HG03175 (cell line): ENCODE measurements around the gene KBTBD3.
"Not testable (repeated sequence)": the region's sequence is repeated elsewhere in the genome, so short reads cannot be mapped to it uniquely, and the experiment has no call there.

Experiments
- ATAC-seq: cut with Tn5 transposase; IDR thresholded peaks from one replicate; pipeline ENCODE4 v1.9.1; 2021; ENCODE audit warnings: mild to moderate bottlenecking, moderate library complexity; ENCODE audit not compliant: unreplicated experiment

The KBTBD3 gene

DNA sequence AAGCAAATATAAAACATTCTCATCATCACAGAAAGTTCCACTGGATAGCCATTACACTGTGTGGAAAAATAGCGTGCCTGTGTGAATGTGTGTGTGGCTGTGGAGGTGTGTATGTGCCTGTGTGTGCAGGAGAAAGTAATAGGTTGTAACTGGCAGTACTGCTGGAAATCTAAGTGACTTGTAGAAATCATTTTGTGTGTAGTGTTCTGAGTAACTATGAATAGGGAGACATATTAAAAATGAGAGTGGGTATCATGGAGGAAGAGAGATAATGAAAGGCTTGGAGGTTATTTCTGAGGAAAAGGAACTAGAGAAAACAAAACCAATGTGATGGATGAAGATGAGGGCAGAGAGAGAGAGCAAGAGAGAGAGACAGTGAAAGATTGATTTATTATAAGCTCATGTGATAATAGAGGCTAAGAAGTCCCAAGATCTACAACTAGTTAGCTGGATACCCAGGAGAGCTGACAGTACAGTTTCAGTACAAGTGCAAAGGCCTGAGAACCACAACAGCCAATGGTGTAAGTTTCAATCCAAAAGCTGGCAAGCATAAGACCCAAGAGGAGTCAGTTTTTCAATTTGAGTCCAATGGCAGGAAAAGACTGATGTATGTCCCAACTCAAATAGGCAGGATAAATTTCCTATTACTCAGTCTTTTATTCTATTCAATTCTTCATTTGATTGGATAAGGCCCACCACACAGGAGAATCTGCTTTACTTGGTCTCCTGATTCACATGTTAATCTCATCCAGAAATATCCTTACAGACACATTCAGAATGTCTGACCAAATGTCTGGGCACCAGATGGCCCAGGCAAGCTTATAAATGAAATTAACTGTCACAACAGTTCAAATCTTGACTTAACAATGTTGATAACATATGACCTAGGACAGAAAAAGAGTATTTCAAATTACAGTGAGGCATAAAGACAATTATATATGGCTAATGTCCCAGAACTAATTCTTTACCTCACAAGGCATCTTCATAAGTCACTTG, 14.9 kb downstream of the KBTBD3 start:
- ATAC-seq: peak; percentile 54

DNA sequence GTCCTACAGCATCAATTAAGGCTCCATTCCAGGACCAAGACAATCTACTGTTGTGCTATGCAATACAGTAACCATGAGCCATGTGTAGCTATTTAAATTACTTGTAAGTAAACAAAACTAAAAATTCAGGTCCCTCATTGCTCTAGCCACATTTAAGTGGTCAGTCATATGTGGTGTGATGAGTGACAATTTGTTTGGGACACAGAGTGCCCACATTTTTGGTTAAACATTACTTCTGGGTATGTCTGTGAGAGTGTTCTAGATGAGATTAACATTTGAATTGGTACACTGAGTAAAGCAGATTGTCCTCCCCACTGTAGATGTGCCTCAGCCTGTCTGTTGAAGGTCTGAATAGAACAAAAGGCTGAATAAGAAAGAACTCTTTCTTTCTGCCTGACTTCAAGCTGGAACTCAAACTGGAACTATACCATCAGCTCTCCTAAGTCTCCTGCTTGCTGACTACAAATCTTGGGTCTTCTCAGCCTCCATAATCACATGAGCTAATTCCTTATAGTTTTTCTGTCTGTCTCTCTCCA, 15.8 kb downstream of the KBTBD3 start:
- ATAC-seq: no peak

DNA sequence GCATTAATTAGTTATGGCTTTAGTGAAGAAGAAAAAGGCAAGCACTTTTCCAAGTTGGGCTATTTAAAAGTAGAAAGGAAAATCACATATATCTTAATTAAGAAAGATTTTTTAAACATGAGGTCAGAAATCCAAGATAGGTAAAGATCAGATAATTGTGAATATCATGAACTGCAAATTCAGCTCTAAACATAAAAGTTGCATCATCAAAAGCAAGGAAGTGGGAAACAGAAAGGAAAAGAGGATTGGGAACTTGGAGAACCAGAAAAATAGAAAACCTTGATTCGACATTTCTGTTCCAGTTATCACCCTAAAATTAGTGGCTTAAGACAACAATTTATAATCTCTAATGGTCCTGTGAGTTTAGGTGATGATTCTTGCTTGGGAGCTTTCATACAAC, 17.5 kb downstream of the KBTBD3 start:
- no peak for ATAC-seq

DNA sequence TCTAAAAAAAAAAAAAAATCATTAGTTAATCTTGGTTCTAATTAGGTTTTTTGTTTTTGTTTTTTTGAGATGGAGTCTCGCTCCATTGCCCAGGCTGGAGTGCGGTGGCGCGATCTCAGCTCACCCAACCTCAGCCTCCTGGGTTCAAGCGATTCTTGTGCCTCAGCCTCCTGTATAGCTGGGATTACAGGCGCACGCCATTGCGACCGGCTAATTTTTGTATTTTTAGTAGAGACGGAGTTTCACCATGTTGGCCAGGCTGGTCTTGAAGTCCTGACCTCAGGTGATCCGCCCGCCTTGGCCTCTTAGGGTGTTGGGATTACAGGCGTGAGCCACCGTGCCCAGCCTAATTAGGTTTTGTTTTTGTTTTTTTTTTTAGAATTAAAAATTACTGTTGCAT, 18.8 kb downstream of the KBTBD3 start:
- ATAC-seq: not testable (repeated sequence)

DNA sequence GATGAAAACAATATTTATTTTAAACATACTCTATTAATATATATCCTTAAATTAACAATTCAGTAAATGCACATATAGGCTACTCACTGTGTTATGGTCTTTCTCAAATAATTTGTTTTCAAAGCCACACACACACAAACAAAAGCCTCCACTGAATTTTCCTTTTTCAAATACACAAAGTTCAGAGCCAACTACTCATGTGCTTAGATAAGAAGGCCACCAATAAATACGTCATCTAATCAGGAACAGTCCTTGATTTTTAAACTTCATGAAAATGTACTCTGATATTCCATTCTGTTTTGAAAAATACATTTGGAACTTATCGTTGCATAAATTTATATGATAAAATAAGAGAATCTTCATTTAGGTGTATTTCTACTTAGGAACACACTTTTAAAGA, 26.0 kb downstream of the KBTBD3 start:
- no peak for ATAC-seq

DNA sequence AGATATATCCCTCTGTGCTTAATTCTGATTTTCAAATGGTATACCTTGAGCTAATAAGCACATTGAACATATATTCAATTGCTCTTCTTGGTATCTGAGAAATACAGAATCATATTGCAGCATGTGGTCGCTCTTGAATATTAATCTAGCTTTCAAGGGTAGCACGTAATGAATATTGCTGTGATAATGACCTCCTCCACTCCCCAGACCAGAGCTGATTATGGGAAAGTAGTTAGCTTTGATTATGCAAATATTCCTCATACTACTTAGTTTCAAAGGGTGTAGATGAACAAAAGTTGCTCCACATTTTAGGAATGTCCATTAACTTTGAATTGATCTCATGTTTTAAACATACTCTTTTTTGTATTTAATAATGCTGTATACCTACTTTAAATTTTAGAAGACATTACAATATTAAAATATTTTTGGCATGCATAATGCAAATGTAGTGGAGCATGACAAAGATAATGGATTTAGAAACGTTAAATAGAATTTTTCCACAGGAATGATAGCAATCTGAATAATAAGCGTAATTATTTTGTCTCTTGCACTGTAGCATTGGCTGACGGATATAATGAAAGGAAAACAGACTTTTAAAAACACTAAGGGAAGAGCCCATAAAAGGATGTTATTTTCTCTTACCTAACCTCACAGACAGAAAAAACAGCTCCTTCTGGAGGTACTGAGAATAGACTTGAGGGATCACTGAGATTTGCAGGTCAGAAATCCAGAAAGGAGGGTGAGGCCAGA, 27.2 kb downstream of the KBTBD3 start:
- ATAC-seq: no peak

DNA sequence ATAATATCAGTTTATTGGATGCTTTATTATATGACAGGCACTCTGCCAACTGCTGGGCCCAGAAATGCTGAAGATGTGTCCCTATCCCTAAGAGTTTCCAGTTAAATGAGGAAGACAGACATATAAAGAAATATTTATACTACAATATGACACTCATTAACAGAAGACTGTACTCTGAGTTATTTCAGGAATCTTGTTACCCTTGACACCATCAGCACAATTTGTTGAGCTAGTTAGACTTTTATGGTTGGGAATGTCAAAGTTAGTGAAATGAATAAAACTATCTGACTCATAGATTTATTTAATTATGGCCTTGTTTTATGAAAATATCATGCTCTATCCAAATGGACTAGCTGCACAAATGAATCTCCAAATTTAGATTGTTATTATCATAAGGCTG, 29.5 kb downstream of the KBTBD3 start:
- ATAC-seq: no peak

DNA sequence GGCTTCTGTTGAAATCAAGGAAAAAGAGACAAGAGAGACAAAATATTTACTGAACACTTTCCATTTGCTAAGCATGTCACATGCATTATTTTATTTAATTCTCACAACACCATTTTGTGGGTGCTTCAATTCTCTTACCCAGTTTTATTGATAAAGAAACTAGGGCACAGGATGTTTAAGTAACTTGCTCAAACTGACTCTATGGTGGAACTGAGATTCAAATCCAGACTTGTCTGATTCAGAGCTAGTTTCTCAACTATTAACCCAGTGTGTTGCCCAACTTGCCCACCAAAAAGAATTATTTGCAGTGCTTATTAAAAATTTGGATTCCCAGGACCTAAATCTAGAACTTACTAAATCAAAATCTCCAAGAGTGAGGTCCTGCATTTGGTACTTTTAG, 33.6 kb downstream of the KBTBD3 start:
- ATAC-seq: no peak

DNA sequence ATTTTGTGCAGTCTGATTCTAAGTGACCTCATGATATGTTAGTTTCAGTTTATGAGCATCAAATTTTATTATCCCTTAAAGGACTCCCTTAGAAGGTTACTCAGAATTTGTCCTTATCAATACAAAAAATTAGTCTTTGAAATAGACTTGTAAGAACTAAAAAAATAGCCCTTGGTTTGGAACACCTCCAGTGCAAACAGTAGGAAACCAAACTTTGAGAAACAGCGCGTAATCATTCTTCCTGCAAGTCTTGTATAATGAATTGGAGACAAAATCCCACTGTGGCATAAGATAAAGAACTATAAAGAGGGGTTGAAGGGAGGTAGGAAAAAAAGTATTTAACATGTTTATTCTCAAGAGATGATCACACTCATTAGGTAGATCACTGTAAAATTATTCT, 44.3 kb downstream of the KBTBD3 start:
- no peak for ATAC-seq

DNA sequence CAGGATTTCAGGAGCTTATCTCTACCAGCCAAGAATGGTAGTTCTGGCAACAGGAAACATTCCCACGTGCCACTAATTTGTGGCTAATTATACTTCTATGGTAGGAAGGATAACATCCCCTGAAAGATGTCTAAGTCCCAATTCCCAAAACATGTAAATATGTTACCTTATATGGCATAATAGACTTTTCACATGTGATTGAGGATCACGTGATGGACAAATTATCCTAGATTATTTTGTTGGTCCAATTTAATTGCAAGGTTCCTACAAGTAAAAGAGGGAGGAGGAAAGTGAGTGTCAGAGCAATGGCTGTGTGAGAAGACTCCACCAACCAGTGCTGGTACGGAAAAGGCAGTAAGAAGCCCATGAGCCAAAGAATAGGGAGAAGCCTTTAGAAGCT, 45.2 kb downstream of the KBTBD3 start:
- ATAC-seq: no peak

DNA sequence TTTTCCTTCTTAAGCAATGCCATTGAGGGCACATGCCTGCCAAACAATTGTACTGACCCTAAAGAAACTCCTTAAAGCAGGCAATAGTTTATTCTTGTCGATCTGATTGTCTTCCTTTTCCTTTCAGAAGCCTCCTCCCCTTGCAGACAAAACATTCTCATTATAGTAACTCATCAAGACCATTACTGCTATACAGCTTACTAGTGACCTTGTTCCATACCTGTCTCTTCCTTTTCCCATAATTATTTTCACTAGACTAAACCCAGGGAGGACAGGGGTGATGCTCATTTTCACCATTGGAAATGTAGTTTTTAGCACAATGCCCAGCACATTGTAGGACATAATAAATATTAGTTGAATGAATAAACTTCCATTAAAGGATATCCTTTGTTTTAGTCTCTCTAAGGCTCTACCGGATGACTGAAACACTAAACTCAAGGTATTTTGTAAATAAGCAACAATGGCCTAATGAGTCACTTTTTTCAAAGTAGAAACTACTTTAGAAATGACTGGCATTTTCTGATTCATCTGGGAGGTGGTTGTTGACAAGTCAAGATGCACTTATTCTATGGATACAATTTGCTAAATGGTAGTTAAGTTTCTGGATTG, 45.8 kb downstream of the KBTBD3 start:
- no peak for ATAC-seq

DNA sequence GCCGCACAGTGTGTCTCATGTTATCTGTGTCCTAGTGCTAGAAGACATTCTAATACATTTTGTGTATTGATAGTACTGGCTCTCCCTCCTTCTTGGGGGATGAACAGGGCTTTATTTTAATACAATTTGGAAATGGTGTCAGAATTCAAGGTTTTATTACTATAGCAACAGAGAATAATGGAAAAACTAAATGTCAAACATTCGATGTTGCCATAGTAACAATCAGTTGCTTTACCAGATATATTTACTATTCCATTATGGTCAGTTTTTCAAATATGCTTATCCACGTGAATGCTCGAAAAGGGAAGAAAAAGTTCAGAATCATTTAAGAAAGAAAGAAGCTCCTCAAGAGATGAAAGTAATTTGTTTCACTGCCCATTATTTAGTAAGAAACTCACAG, 46.5 kb downstream of the KBTBD3 start:
- no peak for ATAC-seq

DNA sequence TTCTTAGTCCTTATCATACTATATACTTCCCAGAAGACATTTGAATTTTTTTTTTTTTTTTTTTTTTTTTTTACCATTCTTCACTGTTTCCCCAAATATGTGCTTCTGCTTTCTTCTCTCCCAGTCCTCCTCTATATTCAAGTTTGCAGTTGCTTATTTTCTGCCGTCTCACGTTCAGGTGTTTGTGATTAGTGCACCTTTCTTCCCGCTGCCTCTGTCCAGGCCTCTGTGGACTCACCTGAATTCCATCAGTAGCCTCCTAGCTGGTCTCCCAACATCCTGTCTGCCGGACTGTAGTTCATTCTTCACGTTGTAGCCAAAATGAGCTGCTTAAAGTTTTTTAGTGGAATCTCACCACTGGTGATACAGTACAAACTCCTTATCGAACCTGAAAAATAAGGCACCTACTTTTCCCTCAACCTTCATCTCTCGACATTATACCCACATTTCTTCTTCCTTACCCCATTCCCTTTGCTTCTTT, 54.3 kb downstream of the KBTBD3 start:
- ATAC-seq: no peak

DNA sequence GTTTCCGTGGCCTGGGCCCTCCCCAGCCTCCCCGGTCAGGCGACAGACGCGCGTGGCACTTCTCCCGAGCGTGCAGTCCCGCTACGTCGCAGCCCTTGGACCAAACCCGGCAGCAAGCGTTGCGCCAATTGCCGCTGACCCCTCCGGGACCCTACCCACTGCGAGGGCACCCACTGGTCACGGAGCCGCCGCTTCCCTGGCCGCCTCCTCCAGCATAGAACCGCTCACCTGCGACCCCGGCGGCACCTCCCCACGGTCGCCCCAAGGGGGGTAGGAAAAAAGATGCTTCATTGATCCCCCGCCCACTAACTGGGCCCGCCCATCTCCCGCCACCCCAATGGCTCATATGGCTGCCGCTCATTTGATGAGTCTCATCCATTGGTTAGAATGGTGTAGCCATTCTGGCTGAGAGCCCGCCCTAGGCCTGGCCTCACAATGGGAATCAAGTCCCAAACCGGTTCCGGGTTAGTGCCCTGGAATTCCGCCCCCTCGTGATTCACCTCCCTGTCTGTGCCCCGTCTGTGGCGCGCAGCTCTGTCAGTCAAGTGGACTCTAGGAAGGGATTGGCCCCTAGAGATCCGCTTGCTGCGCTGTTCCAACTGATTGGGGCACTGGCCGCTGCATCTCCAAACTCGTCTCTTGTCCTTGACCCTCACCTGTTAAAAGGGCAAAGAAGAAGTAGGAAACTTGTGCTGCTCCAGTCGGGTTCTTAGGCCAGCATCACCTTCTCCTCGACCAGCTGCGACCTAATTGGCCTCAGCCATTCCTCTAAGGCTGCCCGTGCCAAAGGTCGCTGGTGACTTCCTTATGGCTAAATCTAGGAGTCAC, 55.0 kb downstream of the KBTBD3 start, which contains the start of gene MSANTD4:
TSS of gene MSANTD4 (minus strand) at position 274 of the 828 bp plus-strand sequence. CDS start 11,323 bp downstream, outside the sequence.
- ATAC-seq: peak; percentile 98

DNA sequence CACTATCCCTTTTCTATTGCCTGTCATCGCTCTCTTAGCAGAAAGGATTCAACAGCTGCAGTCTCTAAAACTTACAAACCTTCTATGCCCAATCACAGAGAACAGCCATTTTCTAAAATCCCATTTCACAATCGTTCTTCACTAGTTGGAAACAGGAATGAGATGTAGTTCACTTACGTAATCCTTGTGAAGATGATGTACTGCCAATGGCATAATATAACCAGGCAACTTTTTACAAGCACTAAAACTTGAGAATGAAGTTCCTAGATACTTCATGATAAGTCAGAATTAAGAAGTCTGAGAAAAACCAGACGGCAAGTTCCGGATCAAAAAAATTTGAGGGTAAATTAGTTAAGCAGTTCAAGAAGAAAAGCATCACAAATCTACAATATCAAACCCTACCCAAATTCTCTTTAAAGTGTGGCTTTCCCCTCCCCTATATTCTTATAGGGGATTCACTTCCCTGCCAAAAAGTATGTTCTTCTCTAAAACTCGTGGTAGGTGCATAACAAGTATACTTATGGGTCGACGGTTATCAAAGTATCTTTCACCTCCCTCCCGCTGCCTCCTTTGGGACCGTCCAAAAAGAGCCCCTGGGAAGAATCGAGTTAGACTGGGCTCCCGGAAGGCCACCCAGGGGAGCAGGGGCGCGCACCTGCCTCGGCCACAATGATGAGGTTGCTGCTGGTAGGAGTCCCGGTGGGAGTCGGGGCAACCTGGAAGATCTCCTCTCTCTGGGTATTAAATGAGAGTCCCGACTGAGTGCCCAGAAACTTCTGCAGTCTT, 55.8 kb downstream of the KBTBD3 start:
- peak; percentile 7 for ATAC-seq

DNA sequence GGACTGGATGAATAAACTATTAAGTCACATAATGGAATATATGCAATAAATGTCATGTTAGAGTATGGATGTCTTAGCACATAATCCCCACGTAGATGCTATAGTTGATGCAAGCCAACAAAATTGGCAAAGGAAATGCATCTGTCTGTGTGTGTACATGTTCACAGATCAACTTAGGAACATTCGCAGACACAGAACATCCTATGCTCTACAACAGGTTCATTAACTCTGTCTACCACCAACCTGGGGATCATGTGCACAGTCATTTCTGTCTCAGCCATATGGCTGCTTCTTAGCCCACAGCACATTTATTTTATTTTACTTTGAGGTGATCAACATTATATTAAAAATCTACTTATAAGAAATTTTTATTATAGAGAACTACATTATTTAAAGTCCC, 60.1 kb downstream of the KBTBD3 start:
- no peak for ATAC-seq

DNA sequence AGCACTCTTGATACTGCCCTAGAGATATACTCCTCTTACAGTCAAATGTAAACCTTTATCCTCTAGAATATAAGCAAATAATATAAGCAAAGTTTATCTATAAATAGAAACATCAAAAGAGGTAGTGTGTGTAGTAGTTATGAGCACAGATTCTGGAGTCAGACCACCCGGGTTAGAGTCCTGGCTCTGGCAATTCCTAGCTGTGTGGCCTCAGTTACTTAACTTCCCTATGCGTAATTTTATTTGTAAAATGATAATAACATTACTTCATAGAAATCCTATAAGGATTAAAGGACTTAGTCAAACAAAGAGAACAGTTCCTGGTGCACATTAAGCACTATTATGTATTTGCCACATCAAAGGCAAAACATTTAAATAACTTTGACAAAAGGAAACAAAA, 62.1 kb downstream of the KBTBD3 start:
- ATAC-seq: no peak

DNA sequence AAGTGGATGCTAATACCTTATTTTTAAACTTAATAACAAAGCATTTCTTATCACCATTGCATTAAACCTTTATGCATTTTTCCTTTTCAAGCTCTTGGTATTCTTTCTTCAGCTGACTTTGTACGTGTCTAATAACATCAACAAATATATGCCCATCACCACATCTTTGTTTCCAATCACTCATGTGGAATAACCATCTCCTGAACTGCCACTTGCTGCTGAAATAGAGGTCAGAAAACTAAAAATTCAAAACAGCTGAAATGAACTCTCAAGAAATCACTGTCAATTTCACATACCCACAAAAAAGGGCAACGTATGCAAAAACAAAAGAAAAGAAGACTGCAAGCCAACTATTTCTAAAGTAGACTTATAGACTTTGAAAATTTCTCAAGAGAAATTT, 62.5 kb downstream of the KBTBD3 start:
- ATAC-seq: no peak

DNA sequence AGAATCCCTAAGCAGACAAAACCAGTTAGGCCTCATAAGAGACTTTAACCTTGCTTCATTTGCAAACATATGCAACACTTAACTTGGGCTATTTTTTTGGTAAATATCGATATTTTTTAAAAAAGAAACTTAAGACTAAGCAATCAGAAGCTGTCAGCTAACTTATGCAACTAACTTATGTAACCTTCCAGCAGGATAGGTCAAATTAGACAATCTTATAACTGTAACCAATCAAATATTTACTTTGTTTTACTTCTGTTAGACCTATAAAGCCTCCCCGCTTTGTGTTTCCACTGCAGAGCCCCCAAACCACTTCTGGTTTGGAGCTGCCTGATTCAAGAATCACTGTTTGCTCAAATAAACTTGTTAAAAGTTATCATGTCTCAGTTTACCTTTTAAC, 63.1 kb downstream of the KBTBD3 start:
- ATAC-seq: no peak
